ENCODE measurements around the gene IFNL3.

DNA sequence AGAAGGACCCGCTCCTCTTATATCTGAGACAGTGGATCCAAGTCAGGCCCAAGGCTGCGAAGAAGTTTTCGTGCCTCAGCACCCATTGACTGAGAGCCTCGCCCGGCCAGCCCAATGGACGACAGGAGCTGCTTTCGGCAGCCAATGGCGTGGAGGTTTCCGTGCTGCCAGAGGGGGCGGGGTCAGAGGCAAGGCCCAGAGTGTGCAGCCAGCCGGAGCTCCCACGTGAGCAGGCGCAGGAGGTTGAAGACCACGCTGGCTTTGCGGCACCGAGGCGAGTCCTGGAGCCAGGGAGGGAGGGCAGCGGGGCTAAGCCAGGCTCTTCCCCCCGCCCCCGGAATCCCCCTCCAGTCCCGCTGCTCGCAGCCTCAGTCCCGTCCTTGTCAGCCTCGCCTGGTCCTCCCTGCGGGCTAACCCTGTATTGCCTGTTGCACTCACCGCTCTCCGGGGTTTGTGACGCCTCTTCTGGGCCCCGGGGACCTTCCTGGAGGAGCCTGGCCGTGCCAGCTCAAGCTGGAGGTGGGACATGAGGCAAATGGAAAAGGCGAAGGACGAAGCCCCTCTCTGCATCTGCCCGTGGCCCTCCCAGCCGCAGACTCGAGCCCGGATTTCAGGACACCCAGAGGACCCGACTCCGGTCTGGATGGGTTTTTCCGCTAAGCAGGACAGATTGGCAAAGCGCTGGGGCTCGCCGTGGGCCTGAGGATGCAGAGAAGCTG lies 2.3 kb upstream of the IFNL3 start:
- TF ChIP-seq, protein P1, sequence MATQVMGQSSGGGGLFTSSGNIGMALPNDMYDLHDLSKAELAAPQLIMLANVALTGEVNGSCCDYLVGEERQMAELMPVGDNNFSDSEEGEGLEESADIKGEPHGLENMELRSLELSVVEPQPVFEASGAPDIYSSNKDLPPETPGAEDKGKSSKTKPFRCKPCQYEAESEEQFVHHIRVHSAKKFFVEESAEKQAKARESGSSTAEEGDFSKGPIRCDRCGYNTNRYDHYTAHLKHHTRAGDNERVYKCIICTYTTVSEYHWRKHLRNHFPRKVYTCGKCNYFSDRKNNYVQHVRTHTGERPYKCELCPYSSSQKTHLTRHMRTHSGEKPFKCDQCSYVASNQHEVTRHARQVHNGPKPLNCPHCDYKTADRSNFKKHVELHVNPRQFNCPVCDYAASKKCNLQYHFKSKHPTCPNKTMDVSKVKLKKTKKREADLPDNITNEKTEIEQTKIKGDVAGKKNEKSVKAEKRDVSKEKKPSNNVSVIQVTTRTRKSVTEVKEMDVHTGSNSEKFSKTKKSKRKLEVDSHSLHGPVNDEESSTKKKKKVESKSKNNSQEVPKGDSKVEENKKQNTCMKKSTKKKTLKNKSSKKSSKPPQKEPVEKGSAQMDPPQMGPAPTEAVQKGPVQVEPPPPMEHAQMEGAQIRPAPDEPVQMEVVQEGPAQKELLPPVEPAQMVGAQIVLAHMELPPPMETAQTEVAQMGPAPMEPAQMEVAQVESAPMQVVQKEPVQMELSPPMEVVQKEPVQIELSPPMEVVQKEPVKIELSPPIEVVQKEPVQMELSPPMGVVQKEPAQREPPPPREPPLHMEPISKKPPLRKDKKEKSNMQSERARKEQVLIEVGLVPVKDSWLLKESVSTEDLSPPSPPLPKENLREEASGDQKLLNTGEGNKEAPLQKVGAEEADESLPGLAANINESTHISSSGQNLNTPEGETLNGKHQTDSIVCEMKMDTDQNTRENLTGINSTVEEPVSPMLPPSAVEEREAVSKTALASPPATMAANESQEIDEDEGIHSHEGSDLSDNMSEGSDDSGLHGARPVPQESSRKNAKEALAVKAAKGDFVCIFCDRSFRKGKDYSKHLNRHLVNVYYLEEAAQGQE (IDR thresholded peaks at IDR 0.05; ENCODE audit: insufficient replicate concordance, low read depth), result no peak
- TF ChIP-seq, protein P2, sequence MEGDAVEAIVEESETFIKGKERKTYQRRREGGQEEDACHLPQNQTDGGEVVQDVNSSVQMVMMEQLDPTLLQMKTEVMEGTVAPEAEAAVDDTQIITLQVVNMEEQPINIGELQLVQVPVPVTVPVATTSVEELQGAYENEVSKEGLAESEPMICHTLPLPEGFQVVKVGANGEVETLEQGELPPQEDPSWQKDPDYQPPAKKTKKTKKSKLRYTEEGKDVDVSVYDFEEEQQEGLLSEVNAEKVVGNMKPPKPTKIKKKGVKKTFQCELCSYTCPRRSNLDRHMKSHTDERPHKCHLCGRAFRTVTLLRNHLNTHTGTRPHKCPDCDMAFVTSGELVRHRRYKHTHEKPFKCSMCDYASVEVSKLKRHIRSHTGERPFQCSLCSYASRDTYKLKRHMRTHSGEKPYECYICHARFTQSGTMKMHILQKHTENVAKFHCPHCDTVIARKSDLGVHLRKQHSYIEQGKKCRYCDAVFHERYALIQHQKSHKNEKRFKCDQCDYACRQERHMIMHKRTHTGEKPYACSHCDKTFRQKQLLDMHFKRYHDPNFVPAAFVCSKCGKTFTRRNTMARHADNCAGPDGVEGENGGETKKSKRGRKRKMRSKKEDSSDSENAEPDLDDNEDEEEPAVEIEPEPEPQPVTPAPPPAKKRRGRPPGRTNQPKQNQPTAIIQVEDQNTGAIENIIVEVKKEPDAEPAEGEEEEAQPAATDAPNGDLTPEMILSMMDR (IDR thresholded peaks at IDR 0.05; ENCODE audit: insufficient read depth, low read length), result no peak
- TF ChIP-seq POLR2AphosphoS5 (IDR thresholded peaks at IDR 0.05; ENCODE audit: low read depth) (no peak), GABPA (IDR thresholded peaks at IDR 0.05; ENCODE audit: low read depth) (no peak), SPI1 (IDR thresholded peaks at IDR 0.05; ENCODE audit: borderline replicate concordance, low read depth) (no peak)

Measured in HL-60 (cell line).